NCI-H1092 (cell line): ENCODE data around the gene MBD4.
A peak's percentile ranks its signal among the peaks of the same experiment; 100 is the strongest.
"Not testable (repeated sequence)": the region's sequence is repeated elsewhere in the genome, so short reads cannot be mapped to it uniquely, and the experiment has no call there.

Source experiments
- DNase-seq: peaks from one replicate; lab custom pipeline; 2025; lab: John Stamatoyannopoulos, UW

The MBD4 gene

DNA sequence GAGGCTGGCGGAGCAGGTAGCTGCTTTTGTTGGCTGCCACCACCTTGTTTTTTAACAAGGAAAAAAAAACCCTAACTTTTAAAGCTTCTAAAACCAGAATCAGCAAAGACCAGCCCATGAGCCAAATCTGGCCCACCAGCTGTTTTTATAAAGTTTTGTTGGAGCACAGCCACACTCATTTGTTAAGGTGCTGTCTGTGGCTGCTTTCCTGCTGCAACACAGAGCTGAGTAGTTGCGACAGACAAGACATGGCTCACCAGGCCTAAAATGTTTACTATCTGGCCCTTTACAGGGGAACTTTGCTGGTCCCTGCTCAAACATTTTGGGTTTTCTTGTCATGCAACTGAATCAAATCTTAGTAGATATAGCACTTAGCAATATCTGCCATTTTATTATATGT is 30.2 kb downstream of the MBD4 start:
- DNase-seq = no peak

DNA sequence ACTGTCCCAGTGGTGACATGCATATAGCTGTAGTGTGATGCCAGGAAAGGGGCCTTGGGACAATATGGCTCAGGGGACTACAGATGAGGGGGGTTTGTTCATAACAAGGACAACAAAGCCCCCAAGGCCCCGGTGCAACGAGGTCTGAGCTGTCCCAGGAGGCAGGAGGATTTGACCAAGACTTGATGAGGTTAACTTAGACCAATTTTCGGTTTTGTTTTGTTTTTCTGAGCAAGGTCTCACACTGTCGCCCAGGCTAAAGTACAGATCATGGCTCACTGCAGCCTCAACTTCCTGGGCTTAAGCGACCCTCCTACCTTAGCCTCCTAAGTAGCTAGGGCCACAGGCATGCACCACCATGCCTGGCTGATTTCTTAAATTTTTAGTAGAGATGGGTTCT is 35.1 kb downstream of the MBD4 start:
- DNase-seq = no peak

DNA sequence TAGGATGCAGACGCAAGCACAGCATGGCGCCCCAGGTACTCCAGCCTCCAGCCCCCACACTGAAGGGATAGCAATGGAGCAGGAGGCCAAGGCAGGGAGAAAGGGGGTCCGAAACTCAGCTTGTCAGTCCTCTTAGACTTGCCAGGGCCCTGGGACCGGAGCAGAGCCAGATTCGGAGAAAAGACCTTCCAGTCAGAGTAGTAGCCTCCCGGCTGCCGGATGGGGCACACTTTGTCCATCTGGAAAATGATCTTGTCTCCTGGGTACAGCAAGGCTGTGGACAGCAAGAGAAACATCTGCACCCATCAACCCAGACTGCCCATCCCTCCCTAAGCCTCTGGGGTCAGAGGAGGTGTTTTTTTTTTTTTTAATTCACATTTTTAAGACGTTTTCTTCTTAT is 35.6 kb downstream of the MBD4 start:
- DNase-seq = no peak

DNA sequence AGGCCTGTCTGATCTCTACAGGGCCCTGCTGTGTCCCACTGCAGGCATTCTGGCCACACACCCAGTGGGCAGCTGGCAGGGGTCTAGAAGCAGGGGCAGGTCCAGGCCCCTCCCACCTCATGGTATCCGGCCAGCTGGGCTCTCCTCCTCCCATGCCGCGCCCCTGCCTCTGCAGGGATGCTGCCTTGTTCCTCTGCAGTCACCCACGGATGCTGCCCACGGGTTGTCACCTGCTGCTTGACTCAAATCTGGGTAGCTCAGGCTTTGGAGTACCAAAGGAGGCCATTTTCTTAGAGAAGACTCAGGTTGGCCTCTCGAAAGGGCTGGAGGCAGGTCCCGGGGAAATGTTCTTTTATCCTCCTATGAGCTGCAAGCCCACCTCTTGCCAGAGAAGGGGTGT is 36.3 kb downstream of the MBD4 start:
- no peak for DNase-seq

DNA sequence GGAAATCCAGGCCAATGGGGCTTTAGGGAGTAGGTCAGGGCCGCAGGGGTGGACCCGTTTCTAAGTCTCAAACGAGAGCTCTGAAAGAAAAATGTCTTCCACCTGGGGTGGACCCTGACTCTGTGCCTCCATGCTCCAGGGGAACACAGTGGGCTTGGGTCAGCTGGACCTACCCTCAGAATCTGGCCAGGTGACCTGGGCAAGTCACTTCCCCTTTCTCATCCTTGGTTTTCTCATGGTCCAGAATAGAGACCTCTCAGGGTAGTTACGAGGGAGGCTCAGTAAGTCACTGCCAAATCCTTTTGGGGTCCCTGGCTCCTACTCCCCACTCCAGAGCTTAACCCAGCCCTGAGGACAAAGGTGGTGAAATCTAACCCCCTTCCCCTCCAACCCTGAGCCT is 37.1 kb downstream of the MBD4 start:
- no peak for DNase-seq

DNA sequence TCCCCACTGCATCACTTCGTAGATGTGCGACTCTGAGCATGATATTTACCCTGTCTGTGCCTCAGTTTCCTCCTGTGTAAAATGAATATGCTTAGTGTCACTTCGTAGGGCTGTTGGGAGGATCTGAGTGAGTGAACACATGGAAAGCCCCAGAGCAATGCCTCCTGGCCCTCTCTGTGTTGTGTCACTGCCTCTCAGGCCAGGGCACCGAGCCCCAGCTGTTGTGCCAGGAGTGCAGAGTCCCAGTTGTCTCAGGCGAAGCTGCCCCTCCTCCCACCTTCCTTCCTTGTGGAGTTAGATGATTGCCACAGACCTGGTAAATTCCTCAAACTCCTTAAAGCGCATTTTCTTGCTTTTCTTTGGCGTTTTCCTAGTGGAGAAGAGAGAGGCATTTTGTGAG is 37.5 kb downstream of the MBD4 start:
- DNase-seq = no peak

DNA sequence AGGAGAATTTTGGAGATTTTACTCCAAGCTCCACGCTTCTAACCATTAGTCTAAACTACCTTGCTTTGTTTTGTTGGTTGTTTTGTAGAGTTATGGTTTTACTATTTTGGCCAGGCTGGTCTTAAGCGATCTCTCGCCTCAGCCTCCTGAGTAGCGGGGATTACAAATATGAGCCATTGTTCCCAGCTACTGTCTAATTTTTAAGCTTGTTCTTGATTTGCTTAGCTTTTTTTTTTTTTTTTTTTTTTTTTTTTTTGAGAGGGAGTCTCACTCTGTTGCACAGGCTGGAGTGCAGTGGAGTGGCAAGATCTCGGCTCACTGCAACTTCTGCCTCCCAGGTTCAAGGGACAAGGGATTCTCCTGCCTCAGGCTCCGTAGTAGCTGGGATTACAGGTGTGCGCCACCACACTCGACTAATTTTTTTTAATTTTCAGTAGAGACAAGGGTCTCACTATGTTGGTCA is 39.8 kb downstream of the MBD4 start:
- DNase-seq = no peak

DNA sequence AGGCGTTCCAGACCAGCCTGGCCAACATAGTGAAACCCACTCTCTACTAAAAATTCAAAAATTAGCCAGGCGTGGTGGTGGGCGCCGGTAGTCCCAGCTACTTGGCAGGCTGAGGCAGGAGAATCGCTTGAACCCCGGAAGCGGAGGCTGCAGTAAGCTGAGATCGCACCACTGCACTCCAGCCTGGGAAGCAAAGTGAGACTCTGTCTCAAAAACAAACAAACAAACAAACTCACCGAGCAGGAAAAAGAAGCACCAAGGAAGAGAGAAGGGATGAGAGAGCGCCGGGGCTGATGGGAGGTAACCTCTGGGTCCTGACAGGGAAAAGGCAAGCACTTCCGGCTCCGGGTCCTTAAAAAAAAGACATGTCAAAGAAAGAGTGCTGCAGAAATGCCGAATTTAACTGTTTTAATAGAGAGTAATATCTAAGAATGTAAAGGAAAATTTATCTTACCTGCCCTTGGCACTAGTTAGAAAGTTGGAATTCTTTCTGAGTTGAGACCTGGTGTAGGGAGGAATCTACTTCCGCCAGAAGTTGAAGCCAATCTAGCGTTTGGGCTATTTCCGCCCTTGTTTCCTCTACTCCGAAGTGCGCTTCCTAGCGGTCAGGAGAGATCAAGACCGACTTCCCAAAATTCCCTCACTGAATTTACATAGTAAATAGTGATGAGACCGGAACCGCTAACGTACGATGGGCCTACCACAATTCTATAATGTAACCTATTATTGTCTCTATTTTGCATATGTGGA is 40.4 kb downstream of the MBD4 start:
- DNase-seq = peak; percentile 92

DNA sequence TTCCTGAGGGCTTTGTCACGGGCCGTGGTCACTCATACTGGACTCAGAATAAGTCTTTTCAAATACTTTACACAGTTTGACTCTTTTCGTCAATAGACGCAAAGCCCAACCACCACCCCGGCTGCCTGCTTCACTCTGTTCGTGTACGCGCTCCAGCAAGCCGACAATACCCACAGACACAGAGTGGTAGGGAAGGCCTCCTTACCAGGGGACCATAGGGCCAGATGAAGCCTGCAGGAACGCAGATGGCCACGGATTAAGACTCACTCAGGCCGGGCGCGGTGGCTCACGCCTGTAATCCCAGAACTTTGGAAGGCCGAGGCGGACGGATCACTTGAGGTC is 41.0 kb downstream of the MBD4 start:
- DNase-seq = no peak

DNA sequence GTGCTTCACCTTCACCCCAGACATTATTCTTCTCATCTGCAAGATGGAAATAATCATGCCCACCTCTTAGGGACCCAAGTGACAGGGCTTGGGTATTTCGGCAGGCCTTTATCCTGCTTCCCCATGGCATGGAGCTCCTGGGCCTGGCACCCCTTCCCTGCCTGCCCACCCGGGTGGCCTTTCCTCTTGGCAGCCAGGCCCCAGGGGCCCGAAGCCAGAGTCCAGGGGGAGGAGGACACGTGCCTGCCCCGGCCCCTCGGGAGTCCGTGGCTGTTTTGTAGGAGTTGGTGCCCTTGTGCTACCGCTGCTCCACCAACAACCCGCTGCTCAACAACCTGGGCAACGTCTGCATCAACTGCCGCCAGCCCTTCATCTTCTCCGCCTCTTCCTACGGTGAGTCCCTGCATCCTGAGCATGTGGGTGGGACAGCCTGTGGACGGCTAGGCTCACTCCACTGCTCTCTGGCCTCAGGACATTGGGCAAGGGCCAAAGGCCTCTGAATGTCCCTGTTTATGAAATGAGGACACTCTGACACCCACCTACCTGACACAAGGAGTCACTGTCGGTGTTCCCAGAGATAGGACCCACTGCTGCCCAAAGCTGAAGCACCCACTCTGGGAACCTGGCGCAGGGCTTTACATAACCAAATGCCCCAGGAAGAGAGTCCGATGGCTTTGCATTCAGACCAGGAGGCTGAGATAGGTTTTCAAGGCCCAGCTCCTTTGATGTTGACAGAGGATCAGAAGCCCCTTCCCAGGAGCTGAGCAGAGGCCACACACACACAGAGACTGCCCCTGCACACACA is 45.8 kb downstream of the MBD4 start:
- DNase-seq = not testable (repeated sequence)

DNA sequence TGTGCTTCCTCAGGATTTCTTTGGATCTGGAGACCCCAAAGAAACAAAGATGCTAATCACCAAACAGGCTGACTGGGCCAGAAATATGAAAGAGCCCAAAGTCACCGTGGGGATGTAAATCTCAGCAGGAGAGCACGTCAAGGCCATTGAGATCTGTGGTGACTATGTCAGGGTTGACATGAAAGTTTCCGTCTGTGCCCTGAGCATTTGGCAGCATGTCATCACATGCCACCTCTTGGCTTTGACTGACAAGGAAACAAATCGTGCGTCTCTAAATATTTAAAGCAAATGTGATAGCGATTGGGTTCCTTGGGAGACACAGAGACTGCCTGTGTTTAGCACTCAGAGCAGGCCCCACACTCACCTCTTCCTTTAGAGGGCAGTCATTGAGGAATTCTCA is 46.5 kb downstream of the MBD4 start:
- DNase-seq = no peak

DNA sequence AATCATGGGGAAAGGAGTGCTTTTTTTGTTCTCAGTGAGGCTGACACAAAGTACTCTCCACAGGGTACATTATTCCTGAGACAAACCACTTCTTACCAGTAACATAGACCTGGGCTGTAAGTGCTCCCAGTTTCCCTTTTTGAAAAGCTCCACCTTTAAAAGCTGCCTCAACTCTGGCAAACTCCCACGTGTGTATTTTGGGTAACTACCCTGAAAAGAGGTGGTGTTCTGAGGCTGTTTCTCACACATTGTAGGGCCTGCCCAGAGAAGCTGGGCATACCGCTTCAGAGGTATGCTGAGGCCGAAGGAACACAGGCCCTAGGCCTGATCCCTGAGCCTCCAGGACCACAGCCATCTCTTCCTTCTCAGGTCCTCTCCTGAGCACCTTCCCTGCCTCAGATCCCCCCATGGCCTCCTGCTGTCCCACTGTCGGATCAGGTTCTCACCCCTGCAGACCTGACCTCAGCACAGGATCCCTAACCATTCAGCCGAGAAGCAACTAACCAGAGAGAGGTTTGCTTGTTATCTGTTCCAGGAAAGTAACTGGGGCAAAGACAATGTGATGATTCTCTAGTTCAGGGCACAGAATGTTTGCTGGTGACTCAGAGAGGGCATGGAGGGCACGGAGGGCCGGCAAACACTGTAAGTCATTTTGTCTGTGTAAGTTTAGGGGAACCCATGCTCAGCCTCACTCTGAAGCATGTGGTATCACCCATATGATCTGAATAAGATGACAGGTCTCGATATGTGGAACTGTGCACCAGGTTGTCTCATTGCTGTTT is 47.5 kb downstream of the MBD4 start:
- DNase-seq = not testable (repeated sequence)

DNA sequence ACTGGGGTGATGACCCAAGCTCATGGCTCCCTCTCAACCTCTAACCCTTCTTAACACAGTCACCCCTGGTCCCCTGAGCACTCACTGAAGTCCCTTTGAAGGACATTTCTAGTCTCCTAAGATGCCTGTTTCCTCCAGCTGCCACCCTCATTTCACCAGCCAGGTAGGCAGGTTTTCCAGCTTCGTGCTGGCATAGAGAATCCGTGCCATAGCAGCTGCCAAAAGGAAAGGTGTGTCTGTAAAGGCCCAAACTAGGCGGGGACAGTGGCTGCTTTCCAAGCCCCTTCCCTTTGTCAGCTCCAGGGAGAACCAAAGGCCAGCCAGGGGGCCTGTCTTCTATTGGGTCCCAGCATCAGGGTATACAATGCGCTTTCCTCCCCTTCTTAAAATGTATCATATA is 48.2 kb downstream of the MBD4 start:
- not testable (repeated sequence) for DNase-seq

DNA sequence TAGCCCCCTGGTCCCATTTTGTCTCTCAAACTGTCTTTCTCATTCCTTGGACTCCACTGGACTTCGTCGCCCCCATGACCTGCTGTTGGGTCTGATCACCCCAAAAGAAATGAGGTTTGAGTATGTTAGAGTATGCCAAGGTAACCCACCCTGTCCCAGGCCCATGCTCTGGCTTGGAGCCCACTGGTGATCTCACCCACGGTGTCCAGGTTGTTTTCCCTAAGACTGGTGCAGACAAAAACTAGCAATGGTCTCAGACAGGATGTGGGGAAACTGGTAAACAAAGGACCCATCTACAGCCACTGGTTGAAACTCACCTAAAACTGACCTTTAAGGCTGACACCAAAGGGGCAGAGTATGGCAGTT is 50.2 kb downstream of the MBD4 start:
- DNase-seq = no peak

DNA sequence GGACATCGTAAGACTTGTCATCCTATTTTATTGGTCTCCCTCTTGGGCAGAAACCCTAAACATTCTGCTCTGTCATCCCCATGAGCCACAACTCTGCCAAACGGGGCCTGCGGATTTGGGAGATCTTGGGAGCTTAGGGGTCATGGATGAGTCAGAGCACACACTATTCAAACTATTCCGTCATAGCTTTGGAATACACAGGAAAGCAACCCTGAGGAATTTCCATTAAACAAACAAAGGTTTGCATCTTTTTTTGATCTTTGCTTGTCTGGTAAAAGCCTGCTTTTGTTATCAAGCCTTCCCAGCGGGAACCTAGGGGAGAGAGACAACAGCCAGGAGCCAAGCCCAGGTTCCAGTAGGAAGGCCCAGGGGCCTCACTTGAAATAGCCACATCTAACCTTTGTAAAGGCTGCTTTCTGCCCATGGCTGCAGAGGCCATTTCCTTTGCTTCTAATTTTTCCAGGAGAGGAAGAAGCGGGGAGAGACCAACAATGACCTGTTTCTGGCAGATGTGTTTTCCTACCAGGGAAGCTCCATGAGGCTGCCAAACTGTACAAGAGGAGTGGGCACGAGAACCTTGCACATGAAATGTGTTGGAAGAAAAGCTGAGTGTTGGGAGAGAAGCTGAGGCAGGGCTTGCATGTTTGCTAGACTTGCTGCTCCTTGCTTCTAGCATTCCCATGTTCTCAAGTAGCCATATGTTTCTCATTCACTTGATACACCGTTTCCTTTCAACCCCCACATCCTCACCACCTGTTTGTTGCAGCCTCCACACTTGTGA is 50.8 kb downstream of the MBD4 start:
- not testable (repeated sequence) for DNase-seq

DNA sequence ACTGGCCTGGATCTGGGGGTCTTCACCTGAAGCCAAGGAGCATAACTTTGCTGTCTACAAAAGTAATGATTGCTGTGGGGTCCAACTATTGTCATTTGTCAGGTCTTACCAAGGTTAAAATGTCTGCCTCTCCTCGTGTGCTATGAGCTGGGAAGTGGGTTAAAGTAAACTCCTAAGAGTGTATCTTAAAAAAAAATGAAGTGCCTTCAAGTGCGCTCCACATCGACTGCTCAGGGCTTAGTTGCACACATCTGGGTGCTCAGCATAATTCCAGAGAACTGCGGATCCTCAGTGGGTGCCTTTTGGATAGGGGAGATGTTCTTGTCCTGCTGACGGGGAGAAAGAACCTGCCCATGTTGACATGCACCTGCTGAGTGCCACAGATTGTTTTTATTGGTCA is 52.3 kb downstream of the MBD4 start:
- DNase-seq = no peak

DNA sequence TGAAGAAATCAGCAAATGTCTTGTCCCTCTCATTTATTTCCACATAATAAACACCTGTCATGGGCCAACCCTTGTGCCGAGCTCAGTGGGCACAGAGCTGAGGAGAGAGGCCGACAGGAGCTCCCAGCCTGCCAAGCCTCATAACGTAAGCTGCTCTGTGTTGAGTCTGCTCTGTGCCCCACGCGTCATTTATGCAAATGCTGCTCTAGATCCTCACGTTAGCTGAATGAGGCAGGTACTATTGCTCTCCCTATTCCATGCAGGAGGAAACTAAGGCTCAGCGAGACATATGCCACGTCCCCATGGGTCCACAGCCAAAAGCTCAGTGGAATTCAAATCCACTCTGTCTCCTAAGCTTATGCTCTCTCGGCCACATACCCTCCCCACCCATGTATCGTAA is 52.8 kb downstream of the MBD4 start:
- no peak for DNase-seq

DNA sequence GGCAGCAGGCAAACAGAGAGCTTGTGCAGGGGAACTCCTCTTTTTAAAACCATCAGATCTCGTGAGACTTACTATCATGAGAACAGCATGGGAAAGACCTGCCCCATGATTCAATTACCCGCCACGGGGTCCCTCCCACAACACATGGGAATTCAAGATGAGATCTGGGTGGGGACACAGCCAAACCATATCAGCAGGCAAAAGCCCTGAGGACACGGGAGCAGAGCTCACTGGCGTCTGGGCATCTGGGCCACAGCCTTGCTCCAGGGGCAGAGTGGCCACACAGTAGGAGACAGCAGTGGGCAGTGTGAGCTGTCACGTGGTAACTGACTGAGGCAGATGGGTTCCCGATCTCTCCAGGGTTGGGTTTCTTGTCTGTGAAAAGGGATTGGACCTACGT is 54.2 kb downstream of the MBD4 start:
- DNase-seq = not testable (repeated sequence)

DNA sequence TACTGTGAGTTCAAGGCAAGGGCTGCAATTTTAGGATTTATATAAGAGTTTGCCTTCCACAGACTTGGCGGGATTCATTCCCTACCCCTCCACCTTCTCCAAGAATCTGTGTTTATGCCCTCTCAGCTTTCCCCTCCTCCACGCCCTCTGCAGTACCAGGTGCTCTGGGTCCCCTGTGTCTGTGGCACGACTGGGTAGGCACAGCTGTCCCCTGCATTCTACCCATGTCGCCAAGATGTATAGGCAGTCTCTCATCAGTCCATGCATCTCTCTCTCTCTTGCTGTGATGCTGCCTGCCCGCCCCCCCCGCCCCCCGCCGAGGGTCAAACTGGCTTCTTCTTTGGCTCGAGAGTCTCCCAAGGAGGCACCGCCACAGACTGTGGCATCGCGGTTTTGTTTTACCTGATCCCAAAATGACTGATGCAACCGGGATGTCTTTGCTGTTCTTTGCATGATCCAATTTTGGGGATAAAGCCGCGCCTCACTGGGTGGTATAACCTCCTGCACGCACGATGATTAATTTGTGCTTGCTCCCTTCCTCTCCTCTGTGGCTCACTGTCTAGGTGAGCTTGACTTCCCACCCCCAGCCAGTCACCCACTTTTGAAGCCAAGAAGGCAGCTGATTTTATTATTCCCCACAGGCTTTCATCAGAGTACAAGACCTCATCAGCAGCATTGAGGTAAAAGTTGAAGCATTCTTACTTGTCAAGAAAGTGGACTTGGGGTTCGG is 55.0 kb downstream of the MBD4 start:
- DNase-seq = no peak

DNA sequence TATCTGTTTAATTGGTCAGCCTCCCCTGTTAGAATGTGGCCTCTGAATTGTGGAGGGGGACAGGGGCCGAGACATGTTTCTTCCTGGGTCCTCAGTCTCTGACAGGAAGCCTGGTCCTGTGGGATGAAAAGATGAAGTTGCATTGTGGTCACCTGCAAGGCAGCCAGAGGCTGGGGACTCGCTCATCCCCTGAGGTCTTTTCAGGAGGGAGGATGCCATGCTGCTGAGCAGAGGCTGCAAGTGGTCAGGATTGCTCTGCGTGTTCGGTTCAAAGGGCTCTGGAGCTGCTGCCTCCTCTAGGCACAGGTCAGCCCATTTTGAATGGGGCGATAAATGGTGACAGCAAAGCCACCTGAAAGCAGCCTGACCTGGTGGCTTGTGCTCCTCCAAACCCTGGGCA is 55.6 kb downstream of the MBD4 start:
- DNase-seq = not testable (repeated sequence)

DNA sequence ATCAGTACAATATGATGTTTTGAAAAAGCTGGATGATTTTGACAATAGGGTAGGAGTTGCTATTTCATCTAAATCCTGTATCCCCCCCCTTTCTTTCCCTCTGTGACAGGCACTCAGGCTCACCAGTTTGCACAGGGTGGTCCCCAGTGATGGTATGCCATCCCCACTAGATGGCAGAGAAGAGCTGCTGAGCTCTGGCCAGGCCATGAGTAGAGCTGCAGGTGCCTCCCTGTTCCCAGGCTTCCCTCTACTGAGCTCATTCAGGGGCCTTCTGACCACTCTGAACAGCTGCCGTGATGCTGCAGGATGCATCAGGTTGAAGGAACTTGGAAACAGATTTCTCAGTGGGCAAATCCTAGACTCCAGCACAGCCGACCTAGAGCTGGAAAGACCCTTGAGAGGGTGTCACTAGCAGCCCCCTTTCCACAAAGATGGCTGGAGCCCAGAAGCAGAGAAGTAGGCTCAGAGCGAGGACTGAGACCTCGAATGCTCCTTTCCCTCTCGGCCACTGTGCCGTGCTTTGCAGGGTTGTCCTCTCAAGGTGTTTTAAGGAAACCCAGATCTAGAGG is 56.4 kb downstream of the MBD4 start:
- DNase-seq = peak; percentile 68
